SK-N-SH treated with all-trans-retinoic acid at 6 μM for 48 hours (cell line): Measurements from ENCODE around the gene ACAA1.

Source experiments
- ARNTL ChIP-seq: fragments of 450-650 bp; formaldehyde crosslinking; IDR thresholded peaks from 2 replicates; pipeline ENCODE4 v1.5.0; 2020; ENCODE audit warnings: low read depth, mild to moderate bottlenecking, moderate library complexity, borderline replicate concordance
- CSDC2 ChIP-seq: fragments of 250-450 bp; sonication (Bioruptor Pico); IDR thresholded peaks from 2 replicates; pipeline ENCODE4 v1.5.0; 2020; ENCODE audit warnings: mild to moderate bottlenecking, moderate library complexity
- ESRRG ChIP-seq: fragments of 250-450 bp; sonication (Bioruptor Pico); IDR thresholded peaks from 2 replicates; pipeline ENCODE4 v1.6.1; 2021; ENCODE audit warnings: mild to moderate bottlenecking
- ISL1 ChIP-seq: fragments of 250-450 bp; sonication (Bioruptor Pico); IDR thresholded peaks from 2 replicates; pipeline ENCODE4 v2.1.2; 2022; ENCODE audit warnings: mild to moderate bottlenecking, moderate library complexity
- OSR1 ChIP-seq: fragments of 250-450 bp; sonication (Bioruptor Pico); IDR thresholded peaks from 2 replicates; pipeline ENCODE4 v1.8.0; 2022; ENCODE audit warnings: moderate library complexity, mild to moderate bottlenecking, inconsistent platforms
- RARB ChIP-seq: fragments of 250-450 bp; sonication (Bioruptor Pico); IDR thresholded peaks from 2 replicates; pipeline ENCODE4 v1.8.0; 2021; ENCODE audit warnings: mild to moderate bottlenecking, moderate library complexity
- SNAI2 ChIP-seq: fragments of 250-450 bp; sonication (Bioruptor Pico); IDR thresholded peaks from 2 replicates; pipeline ENCODE4 v1.5.0; 2020; ENCODE audit warnings: mild to moderate bottlenecking, moderate library complexity
- ZFP3 ChIP-seq: fragments of 250-450 bp; sonication (Bioruptor Pico); IDR thresholded peaks from 2 replicates; pipeline ENCODE4 v1.5.0; 2020; ENCODE audit warnings: mild to moderate bottlenecking, moderate library complexity
- ZFP30 ChIP-seq: fragments of 450-650 bp; formaldehyde crosslinking; IDR thresholded peaks from 2 replicates; pipeline ENCODE4 v1.5.0; 2022; ENCODE audit warnings: mild to moderate bottlenecking, moderate library complexity
- ZNF70 ChIP-seq: fragments of 450-650 bp; formaldehyde crosslinking; IDR thresholded peaks from 2 replicates; pipeline ENCODE4 v1.5.0; 2020; ENCODE audit warnings: mild to moderate bottlenecking, moderate library complexity

- TF ChIP-seq ZNF70 (CRISPR knock-in tag), result no peak
- no peak for TF ChIP-seq ZFP3
- TF ChIP-seq ARNTL (CRISPR knock-in tag), result no peak
- no peak for TF ChIP-seq RARB (CRISPR knock-in tag)
- TF ChIP-seq ZFP30, result no peak
- TF ChIP-seq OSR1 (CRISPR knock-in tag), result no peak
- TF ChIP-seq SNAI2 (CRISPR knock-in tag), result no peak
- TF ChIP-seq CSDC2 (CRISPR knock-in tag), result no peak
- TF ChIP-seq ISL1, result no peak
- TF ChIP-seq ESRRG (CRISPR knock-in tag), result no peak
Measured at GRCh38 chr3:38164643-38164951, 27.7 kb upstream of the ACAA1 start.
